ENCODE data around the gene SPG11. TPM values are rescaled to one million over a fixed set of nuclear protein-coding genes. Genes with fewer than 3 reads are reported as not detected.

The SPG11 gene
- total and polyA plus RNA-seq, 9 of the 15 experiments (the other 6 are each of a cell fraction or from before 2014, with no cell fraction given), result 23.3 to 71.2 (median 45.6) TPM

DNA sequence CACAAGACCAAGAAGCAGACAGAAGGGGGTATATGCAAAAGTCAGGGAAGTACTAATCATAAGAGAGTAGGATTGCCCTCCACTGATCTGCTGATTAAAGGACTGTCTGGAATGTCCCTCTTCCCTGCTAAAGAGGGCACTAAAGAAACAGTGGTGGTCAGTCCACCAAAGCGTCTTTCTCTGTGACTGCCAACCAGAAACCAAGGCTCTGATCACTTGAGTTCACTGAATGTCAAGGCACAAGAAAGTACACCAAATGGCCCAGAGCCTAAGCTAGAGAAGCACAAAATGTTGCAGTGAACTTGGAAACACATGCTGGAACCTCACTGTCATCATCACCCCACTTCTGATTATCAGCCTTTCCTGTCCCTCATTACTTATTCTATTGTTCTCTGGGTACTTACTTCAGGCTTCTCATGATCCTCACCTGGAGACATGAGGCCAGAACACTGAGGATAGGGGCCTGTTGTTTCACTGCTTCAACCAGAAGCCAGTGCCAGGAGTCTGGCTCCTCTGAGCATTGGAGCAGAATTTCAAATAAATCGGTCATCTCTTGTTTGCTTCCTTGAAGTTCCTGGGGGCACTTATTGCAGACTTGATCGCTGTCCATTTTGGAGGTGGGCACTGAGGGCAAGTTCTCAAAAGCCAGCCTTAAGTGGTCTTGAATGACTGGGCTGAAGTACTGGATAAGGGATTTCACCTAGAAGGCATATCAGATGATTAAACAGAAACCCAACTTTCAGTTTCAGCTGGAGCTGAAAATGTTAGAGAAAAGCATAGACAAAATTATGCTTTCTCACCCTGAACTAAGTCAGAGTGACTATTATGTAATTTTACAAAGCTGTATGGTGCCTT, 67.6 kb downstream of the SPG11 start:
- no peaks in the 10 kb centered on the region for H3K9me3 ChIP-seq (replicated peaks; ENCODE audit: control insufficient read depth, insufficient read depth, low read depth, low read length)
- DNase-seq (ENCODE audit: extremely low read depth in 1 of 4, low spot score in 3 of 4) (no peak), FAIRE-seq (peak; percentile 23), ATAC-seq (no peak)
- H2AFZ ChIP-seq (ENCODE audit: low read depth, low read length), result no peak overlapping the region
- no peaks in the 10 kb centered on the region for H3K27me3 ChIP-seq (ENCODE audit: control insufficient read depth in 2 of 2, insufficient read depth in 2 of 2, low read length in 2 of 2)
- H3K9me1 ChIP-seq (ENCODE audit: control insufficient read depth, insufficient read depth, low read length), result no peaks in the 10 kb centered on the region
- intact Hi-C loops (cut with micrococcal nuclease), result no loop called here
- peaks cover 0 to 13% of the 10 kb centered on the region in 2 experiments; a peak in 3 of 5 replicates for H3K4me1 ChIP-seq (replicated peaks in 1 of 2; ENCODE audit: control insufficient read depth in 2 of 2, insufficient read depth in 2 of 2, low read length in 2 of 2)
- BruUV-seq (replicated peaks), result no TSS peak
- no peak overlapping the region for H3K9ac ChIP-seq (ENCODE audit: insufficient read depth in 1 of 2, low read depth in 2 of 2, low read length in 2 of 2)
- peaks cover 3% of the 10 kb centered on the region; the same call in 1 of the 2 replicates for H4K20me1 ChIP-seq (replicated peaks; ENCODE audit: control insufficient read depth, insufficient read depth, low read length)
- POLR2A ChIA-PET, result interaction anchor here (0.5 to 4.1 kb wide), 2 partner anchors 13 to 102 kb away, joined by 3 to 16 read pairs; no protein-coding TSS in a partner anchor
- in situ Hi-C loops (cut with MboI), result loop anchor here (10.0 kb wide), 1 partner anchor 329 kb away; no protein-coding TSS in a partner anchor
- WGBS (ENCODE audit: insufficient coverage, low coverage, missing lambda C conversion rate), result 97% methylated on average over 3 of the region's 3 CpGs
- CTCF ChIA-PET (ENCODE audit: low intra/inter-chr PET ratio), result no interaction called here
- H3K4me3 ChIP-seq, result no peak overlapping the region
- no peaks in the 10 kb centered on the region for H3K79me2 ChIP-seq (ENCODE audit: control insufficient read depth, insufficient read depth, low read length)
- H3K4me2 ChIP-seq (ENCODE audit: insufficient read depth, low read length), result no peak overlapping the region
- no peak overlapping the region; the same call in 2 of the 3 replicates for H3K27ac ChIP-seq (ENCODE audit: extremely low read depth, low read depth, low read length)
- H3K36me3 ChIP-seq (ENCODE audit: control insufficient read depth, insufficient read depth, low read length), result peaks cover 78% of the 10 kb centered on the region; the same call in 2 of the 3 replicates
- TF ChIP-seq ZNF197 (CRISPR knock-in tag; IDR thresholded peaks at IDR 0.05; ENCODE audit: low read depth), result no peak
- no peak for TF ChIP-seq STAG1 (CRISPR knock-in tag; IDR thresholded peaks at IDR 0.05; ENCODE audit: borderline replicate concordance)
- no peak for TF ChIP-seq ETS2 (tag; IDR thresholded peaks at IDR 0.05; ENCODE audit: borderline replicate concordance, poor library complexity, severe bottlenecking)
- no peak for TF ChIP-seq FOXK1 (CRISPR knock-in tag; IDR thresholded peaks at IDR 0.05; ENCODE audit: borderline replicate concordance)
- no peak for TF ChIP-seq SMARCB1 (IDR thresholded peaks at IDR 0.05; ENCODE audit: insufficient read length, low read depth)
- TF ChIP-seq, protein P1, sequence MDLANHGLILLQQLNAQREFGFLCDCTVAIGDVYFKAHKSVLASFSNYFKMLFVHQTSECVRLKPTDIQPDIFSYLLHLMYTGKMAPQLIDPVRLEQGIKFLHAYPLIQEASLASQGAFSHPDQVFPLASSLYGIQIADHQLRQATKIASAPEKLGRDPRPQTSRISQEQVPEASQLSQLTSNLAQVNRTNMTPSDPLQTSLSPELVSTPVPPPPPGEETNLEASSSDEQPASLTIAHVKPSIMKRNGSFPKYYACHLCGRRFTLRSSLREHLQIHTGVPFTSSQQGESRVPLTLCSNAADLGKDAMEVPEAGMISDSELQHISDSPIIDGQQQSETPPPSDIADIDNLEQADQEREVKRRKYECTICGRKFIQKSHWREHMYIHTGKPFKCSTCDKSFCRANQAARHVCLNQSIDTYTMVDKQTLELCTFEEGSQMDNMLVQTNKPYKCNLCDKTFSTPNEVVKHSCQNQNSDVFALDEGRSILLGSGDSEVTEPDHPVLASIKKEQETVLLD (IDR thresholded peaks at IDR 0.05), result no peak
- TF ChIP-seq ETV5 (CRISPR knock-in tag; IDR thresholded peaks at IDR 0.05; ENCODE audit: low read depth), result no peak

Measured in K562 (cell line).